ENCODE measurements around the gene ARMC9.
"Not testable (repeated sequence)": the region's sequence is repeated elsewhere in the genome, so short reads cannot be mapped to it uniquely, and the experiment has no call there.

The ARMC9 gene

DNA sequence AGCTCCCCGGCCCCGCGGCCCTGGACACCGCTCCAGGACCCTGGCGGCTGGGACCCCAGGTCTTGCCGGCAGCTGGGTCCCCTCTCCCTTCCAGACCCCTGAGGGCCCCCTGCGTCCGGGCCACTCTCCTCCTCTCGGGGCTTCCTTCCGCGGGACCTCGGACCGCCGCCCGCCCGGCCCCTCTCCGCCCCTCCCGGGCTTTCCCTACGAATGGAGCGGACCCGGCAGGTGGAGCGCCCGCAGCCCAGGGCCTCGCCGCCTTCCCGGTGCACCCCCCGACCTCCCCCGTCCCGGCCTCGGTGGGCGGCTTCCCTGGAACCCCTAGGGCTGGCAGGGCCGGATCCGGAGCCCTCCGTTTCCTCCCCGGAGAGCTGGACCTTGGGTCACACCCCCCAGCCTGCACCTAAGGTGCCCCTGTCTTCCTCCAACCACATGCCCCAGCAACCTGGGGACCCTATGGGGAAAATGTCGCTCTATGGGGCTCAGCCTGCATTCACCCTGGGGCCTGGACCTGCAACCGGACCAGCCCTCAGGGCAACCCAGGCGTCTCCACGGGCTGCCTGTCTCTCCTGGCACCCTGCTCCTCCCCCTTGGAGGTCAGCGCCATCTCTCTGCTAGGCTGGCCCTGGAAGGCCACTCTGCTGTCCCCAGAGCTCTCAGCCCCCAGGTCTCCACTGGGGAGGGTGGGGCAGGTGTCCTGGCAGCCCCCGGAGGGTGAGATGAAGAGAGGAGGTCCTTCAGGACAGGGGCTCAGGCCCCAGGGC, 197.8 kb downstream of the ARMC9 start:
- no peak overlapping the region for H3K27ac ChIP-seq (ENCODE audit: low read length)
- no peaks in the 10 kb centered on the region for H3K9me3 ChIP-seq (ENCODE audit: control insufficient read depth, insufficient read depth, low read length)
- DNase-seq (ENCODE audit: low read depth, low spot score) = no peak
- H3K4me3 ChIP-seq (ENCODE audit: low read length) = peak overlapping the region; percentile 50; the same call in 1 of the 2 replicates
- H3K4me1 ChIP-seq (ENCODE audit: control insufficient read depth, insufficient read depth, low read length) = peaks cover 8% of the 10 kb centered on the region
- no peaks in the 10 kb centered on the region for H3K27me3 ChIP-seq (ENCODE audit: control insufficient read depth, insufficient read depth, low read length)
- H3K36me3 ChIP-seq (ENCODE audit: control insufficient read depth, insufficient read depth, low read length) = peaks cover 18% of the 10 kb centered on the region; the same call in 1 of the 2 replicates
- no CpG with 5 or more reads among the region's 41 CpGs for WGBS (ENCODE audit: insufficient coverage, insufficient read length)

DNA sequence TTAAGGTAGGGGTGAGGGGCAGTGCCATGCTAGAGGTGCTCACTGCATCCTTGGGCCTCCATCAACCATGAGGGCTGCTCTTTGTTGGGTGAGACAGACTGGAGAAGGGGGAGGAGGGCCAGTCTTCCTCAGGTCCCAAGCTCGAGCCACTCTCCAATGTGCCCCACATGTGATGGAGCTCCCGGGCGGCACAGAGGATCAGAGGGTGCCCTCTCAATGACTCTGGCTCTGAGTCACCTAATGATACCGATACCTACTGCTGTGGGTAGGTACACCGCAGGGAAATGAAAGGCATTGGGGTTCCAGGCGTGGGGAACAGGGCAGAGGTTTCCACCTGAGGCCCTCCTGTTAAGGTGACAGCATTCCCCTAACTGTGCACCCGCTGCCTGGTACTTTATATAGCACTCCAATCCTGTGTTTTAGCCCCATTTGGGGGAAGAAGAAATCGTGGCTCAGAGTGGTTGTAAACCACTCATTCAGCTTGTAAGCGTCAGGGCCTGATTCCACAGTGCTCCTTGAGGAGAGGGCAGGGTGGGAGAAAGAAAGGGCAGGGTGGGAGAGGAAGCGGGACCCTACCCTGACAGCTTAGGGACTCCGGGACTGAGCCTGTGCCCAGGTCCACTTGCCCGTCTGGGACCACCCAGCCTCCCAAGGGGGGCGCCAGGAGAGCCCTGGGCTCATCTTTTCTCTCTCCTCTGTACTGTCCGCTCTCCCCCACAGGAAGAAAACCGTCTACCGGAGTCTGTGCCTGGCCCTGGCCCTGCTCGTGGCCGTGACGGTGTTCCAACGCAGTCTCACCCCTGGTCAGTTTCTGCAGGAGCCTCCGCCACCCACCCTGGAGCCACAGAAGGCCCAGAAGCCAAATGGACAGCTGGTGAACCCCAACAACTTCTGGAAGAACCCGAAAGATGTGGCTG, 198.8 kb downstream of the ARMC9 start:
- no peak overlapping the region for H3K27ac ChIP-seq (ENCODE audit: low read length)
- H3K9me3 ChIP-seq (ENCODE audit: control insufficient read depth, insufficient read depth, low read length) = no peaks in the 10 kb centered on the region
- no peaks in the 10 kb centered on the region for H3K27me3 ChIP-seq (ENCODE audit: control insufficient read depth, insufficient read depth, low read length)
- H3K36me3 ChIP-seq (ENCODE audit: control insufficient read depth, insufficient read depth, low read length) = peaks cover 18% of the 10 kb centered on the region; the same call in 1 of the 2 replicates
- H3K4me3 ChIP-seq (ENCODE audit: low read length) = no peak overlapping the region
- no CpG with 5 or more reads among the region's 22 CpGs for WGBS (ENCODE audit: insufficient coverage, insufficient read length)
- no peak for DNase-seq (ENCODE audit: low read depth, low spot score)
- H3K4me1 ChIP-seq (ENCODE audit: control insufficient read depth, insufficient read depth, low read length) = peaks cover 8% of the 10 kb centered on the region

GRCh38 chr2:231397928-231398294, 199.5 kb downstream of the ARMC9 start:
- Histone ChIP-seq H3K4me1 (ENCODE audit: control insufficient read depth, insufficient read depth, low read length) (peaks cover 7% of the 10 kb centered on the region), H3K36me3 (ENCODE audit: control insufficient read depth, insufficient read depth, low read length) (peaks cover 18% of the 10 kb centered on the region; the same call in 1 of the 2 replicates), H3K4me3 (ENCODE audit: low read length) (no peak overlapping the region), H3K9me3 (ENCODE audit: control insufficient read depth, insufficient read depth, low read length) (no peaks in the 10 kb centered on the region), H3K27ac (ENCODE audit: low read length) (no peak overlapping the region), H3K27me3 (ENCODE audit: control insufficient read depth, insufficient read depth, low read length) (no peaks in the 10 kb centered on the region)
- DNase-seq (ENCODE audit: low read depth, low spot score) = no peak
- WGBS (ENCODE audit: insufficient coverage, insufficient read length) = no CpG with 5 or more reads among the region's 28 CpGs

- Histone ChIP-seq H3K27ac (ENCODE audit: low read length) (no peak overlapping the region), H3K36me3 (ENCODE audit: control insufficient read depth, insufficient read depth, low read length) (peaks cover 18% of the 10 kb centered on the region; the same call in 1 of the 2 replicates), H3K4me3 (ENCODE audit: low read length) (no peak overlapping the region), H3K27me3 (ENCODE audit: control insufficient read depth, insufficient read depth, low read length) (no peaks in the 10 kb centered on the region), H3K4me1 (ENCODE audit: control insufficient read depth, insufficient read depth, low read length) (peaks cover 3% of the 10 kb centered on the region), H3K9me3 (ENCODE audit: control insufficient read depth, insufficient read depth, low read length) (no peaks in the 10 kb centered on the region)
- DNase-seq (ENCODE audit: low read depth, low spot score) = no peak
- no CpG with 5 or more reads among the region's 27 CpGs for WGBS (ENCODE audit: insufficient coverage, insufficient read length)
Observed at GRCh38 chr2:231398585-231398984, 200.2 kb downstream of the ARMC9 start.

GRCh38 chr2:231399046-231399852, 200.8 kb downstream of the ARMC9 start:
- H3K9me3 ChIP-seq (ENCODE audit: control insufficient read depth, insufficient read depth, low read length) = no peaks in the 10 kb centered on the region
- no CpG with 5 or more reads among the region's 23 CpGs for WGBS (ENCODE audit: insufficient coverage, insufficient read length)
- H3K27ac ChIP-seq (ENCODE audit: low read length) = no peak overlapping the region
- DNase-seq (ENCODE audit: low read depth, low spot score) = no peak
- peaks cover 18% of the 10 kb centered on the region; the same call in 1 of the 2 replicates for H3K36me3 ChIP-seq (ENCODE audit: control insufficient read depth, insufficient read depth, low read length)
- no peak overlapping the region for H3K4me3 ChIP-seq (ENCODE audit: low read length)
- H3K4me1 ChIP-seq (ENCODE audit: control insufficient read depth, insufficient read depth, low read length) = no peaks in the 10 kb centered on the region; the same call in 1 of the 2 replicates
- no peaks in the 10 kb centered on the region for H3K27me3 ChIP-seq (ENCODE audit: control insufficient read depth, insufficient read depth, low read length)

DNA sequence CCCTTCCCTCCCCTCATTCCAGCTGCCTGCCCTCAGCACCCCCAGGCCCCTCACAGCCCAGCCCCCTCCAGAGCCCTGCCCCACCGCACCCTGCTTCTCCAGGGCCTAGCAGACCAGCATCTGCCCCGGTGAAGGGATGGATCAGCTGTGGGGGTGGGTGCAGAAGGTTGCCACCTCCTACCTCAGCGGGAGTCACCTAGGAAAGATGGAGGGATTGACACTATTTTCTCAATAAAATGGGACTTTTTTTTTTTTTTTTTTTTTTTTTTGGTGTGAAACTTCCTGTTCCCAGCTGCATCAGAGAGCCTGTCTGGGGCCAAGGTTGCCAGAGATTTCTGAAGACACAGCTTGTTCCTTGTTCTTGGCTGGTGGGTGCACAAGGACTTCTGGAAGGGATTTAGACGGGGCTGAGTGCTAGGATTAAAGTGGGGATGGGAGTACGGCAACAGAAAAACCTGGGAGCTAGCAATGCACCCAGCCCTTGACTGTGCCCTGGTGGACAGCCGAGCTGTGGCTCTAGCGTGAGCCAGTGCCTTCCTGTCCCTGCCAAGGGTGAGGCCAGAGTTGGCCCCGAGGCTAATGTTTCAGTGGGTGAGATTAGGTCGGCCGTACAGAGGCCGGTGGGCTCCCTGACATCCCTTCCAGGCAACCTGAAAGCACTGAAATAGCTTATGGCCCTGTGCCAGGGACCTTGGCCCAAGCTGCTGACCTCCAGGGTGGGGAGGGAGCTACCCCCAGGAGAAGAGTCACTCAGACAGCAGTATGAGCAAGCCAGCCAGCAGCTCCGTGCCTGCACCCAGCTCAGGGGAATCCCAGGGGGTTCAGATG, 201.6 kb downstream of the ARMC9 start:
- H3K4me1 ChIP-seq (ENCODE audit: control insufficient read depth, insufficient read depth, low read length) = no peaks in the 10 kb centered on the region; the same call in 1 of the 2 replicates

GRCh38 chr2:231400681-231401080, 202.2 kb downstream of the ARMC9 start:
- not testable (repeated sequence) for H3K9me3 ChIP-seq (ENCODE audit: control insufficient read depth, insufficient read depth, low read length); H3K4me3 ChIP-seq (ENCODE audit: low read length); H3K27me3 ChIP-seq (ENCODE audit: control insufficient read depth, insufficient read depth, low read length); DNase-seq (ENCODE audit: low read depth, low spot score); H3K4me1 ChIP-seq (ENCODE audit: control insufficient read depth, insufficient read depth, low read length); H3K27ac ChIP-seq (ENCODE audit: low read length)
- WGBS (ENCODE audit: insufficient coverage, insufficient read length) = no CpG with 5 or more reads among the region's 8 CpGs
- peaks cover 18% of the 10 kb centered on the region; the same call in 1 of the 2 replicates for H3K36me3 ChIP-seq (ENCODE audit: control insufficient read depth, insufficient read depth, low read length)

More for the DNA sequence above, 201.6 kb downstream of the ARMC9 start:
- DNase-seq (ENCODE audit: low read depth, low spot score) = no peak
- no CpG with 5 or more reads among the region's 12 CpGs for WGBS (ENCODE audit: insufficient coverage, insufficient read length)
- Histone ChIP-seq H3K4me3 (ENCODE audit: low read length) (no peak overlapping the region), H3K27ac (ENCODE audit: low read length) (no peak overlapping the region), H3K9me3 (ENCODE audit: control insufficient read depth, insufficient read depth, low read length) (no peaks in the 10 kb centered on the region), H3K27me3 (ENCODE audit: control insufficient read depth, insufficient read depth, low read length) (no peaks in the 10 kb centered on the region), H3K36me3 (ENCODE audit: control insufficient read depth, insufficient read depth, low read length) (peaks cover 18% of the 10 kb centered on the region; the same call in 1 of the 2 replicates)

- H3K27ac ChIP-seq (ENCODE audit: low read length); DNase-seq (ENCODE audit: low read depth, low spot score); H3K4me1 ChIP-seq (ENCODE audit: control insufficient read depth, insufficient read depth, low read length); H3K27me3 ChIP-seq (ENCODE audit: control insufficient read depth, insufficient read depth, low read length); H3K4me3 ChIP-seq (ENCODE audit: low read length); H3K9me3 ChIP-seq (ENCODE audit: control insufficient read depth, insufficient read depth, low read length): not testable (repeated sequence)
- WGBS (ENCODE audit: insufficient coverage, insufficient read length) = no CpG with 5 or more reads among the region's 23 CpGs
- H3K36me3 ChIP-seq (ENCODE audit: control insufficient read depth, insufficient read depth, low read length) = peaks cover 18% of the 10 kb centered on the region; the same call in 1 of the 2 replicates
Observed at GRCh38 chr2:231401101-231401500, 202.7 kb downstream of the ARMC9 start.

DNA sequence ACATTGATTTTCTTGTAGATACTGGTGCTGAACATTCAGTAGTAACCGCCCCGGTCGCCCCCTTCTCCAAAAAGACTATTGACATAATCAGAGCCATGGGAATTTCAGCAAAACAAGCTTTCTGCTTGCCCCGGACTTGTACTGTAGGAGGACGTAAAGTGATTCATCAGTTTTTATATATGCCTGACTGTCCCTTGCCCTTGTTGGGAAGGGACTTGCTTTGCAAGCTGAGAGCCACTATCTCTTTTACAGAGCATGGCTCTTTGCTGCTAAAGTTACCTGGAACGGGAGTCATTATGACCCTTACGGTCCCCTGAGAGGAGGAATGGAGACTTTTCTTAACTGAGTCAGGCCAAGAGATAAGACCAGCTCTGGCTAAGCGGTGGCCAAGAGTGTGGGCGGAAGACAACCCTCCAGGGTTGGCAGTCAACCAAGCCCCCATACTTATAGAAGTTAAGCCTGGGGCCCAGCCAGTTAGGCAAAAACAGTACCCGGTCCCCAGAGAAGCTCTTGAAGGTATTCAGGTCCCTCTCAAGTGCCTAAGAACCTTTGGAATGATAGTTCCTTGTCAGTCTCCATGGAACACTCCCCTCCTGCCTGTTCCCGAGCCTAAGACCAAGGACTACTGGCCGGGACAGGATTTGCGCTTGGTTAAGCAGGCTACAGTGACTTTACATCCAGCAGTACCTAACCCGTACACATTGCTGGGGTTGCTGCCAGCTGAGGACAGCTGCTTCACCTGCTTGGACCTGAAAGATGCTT, 205.2 kb downstream of the ARMC9 start:
- no CpG with 5 or more reads among the region's 14 CpGs for WGBS (ENCODE audit: insufficient coverage, insufficient read length)

More for the DNA sequence above, 205.2 kb downstream of the ARMC9 start:
- not testable (repeated sequence) for H3K4me1 ChIP-seq (ENCODE audit: control insufficient read depth, insufficient read depth, low read length); H3K27me3 ChIP-seq (ENCODE audit: control insufficient read depth, insufficient read depth, low read length); H3K36me3 ChIP-seq (ENCODE audit: control insufficient read depth, insufficient read depth, low read length); DNase-seq (ENCODE audit: low read depth, low spot score); H3K9me3 ChIP-seq (ENCODE audit: control insufficient read depth, insufficient read depth, low read length); H3K27ac ChIP-seq (ENCODE audit: low read length); H3K4me3 ChIP-seq (ENCODE audit: low read length)
